ENCODE measurements around the gene CBY2. TPM values are rescaled to one million over a fixed set of nuclear protein-coding genes. Genes with fewer than 3 reads are reported as not detected.

CBY2 gene
- total RNA-seq, 2 donors from 2014 or later, result not detected

GRCh38 chr13:45691251-45691650 is 10.9 kb upstream of the CBY2 start:
- peaks cover 12% of the 10 kb centered on the region for H3K4me1 ChIP-seq
- no peak for DNase-seq
- WGBS, 2 donors, result 69 to 80% methylated on average over 4 of the region's 4 CpGs
- ATAC-seq, result no peak
- no peak overlapping the region for H3K4me3 ChIP-seq
- no peak overlapping the region for H3K27ac ChIP-seq
- no peaks in the 10 kb centered on the region for H3K9me3 ChIP-seq
- H3K27me3 ChIP-seq, result no peaks in the 10 kb centered on the region
- H3K36me3 ChIP-seq (replicated peaks in 1 of 2; ENCODE audit: insufficient read depth in 1 of 2, low read depth in 2 of 2), result no peaks in the 10 kb centered on the region
- TF ChIP-seq CTCF (IDR thresholded peaks at IDR 0.05), result no peak
- no peak for TF ChIP-seq POLR2A (IDR thresholded peaks at IDR 0.05)
- intact Hi-C loops (cut with DNase I), result no loop called here

- H3K36me3 ChIP-seq (replicated peaks in 1 of 2; ENCODE audit: insufficient read depth in 1 of 2, low read depth in 2 of 2), result no peaks in the 10 kb centered on the region
- H3K27me3 ChIP-seq, result no peaks in the 10 kb centered on the region
- 25 to 41% methylated on average over 1 of the region's 1 CpG for WGBS, 2 donors
- peaks cover 16% of the 10 kb centered on the region for H3K4me1 ChIP-seq
- ATAC-seq (no peak), DNase-seq (no peak)
- H3K9me3 ChIP-seq, result no peaks in the 10 kb centered on the region
- intact Hi-C loops (cut with DNase I), result no loop called here
- H3K27ac ChIP-seq, result no peak overlapping the region
- TF ChIP-seq CTCF (IDR thresholded peaks at IDR 0.05), result no peak
- no peak for TF ChIP-seq POLR2A (IDR thresholded peaks at IDR 0.05)
- no peak overlapping the region for H3K4me3 ChIP-seq
Measured at GRCh38 chr13:45691667-45692066, 10.5 kb upstream of the CBY2 start.

GRCh38 chr13:45695198-45695730 is 6.9 kb upstream of the CBY2 start:
- Histone ChIP-seq H3K27me3 (no peaks in the 10 kb centered on the region), H3K9me3 (no peaks in the 10 kb centered on the region), H3K27ac (no peak overlapping the region), H3K36me3 (replicated peaks in 1 of 2; ENCODE audit: insufficient read depth in 1 of 2, low read depth in 2 of 2) (no peaks in the 10 kb centered on the region), H3K4me1 (peaks cover 18% of the 10 kb centered on the region), H3K4me3 (no peak overlapping the region)
- WGBS, 2 donors, result 18 to 26% methylated on average over 5 of the region's 5 CpGs
- ATAC-seq (peak; percentile 56), DNase-seq (peak in 1 of 4 donors; percentile 14)
- TF ChIP-seq POLR2A (IDR thresholded peaks at IDR 0.05), result no peak
- no peak for TF ChIP-seq CTCF (IDR thresholded peaks at IDR 0.05)
- intact Hi-C loops (cut with DNase I), result no loop called here

- Histone ChIP-seq H3K27ac (no peak overlapping the region), H3K9me3 (no peaks in the 10 kb centered on the region), H3K4me3 (no peak overlapping the region), H3K4me1 (peaks cover 18% of the 10 kb centered on the region), H3K27me3 (no peaks in the 10 kb centered on the region), H3K36me3 (replicated peaks in 1 of 2; ENCODE audit: insufficient read depth in 1 of 2, low read depth in 2 of 2) (no peaks in the 10 kb centered on the region)
- intact Hi-C loops (cut with DNase I), result no loop called here
- WGBS, 2 donors, result 45 to 61% methylated on average over 2 of the region's 2 CpGs
- TF ChIP-seq POLR2A (IDR thresholded peaks at IDR 0.05) (no peak), CTCF (IDR thresholded peaks at IDR 0.05) (no peak)
- no peak for DNase-seq
- ATAC-seq, result no peak
Measured at GRCh38 chr13:45696610-45697226, 5.4 kb upstream of the CBY2 start.
